ENCODE measurements around the gene STK10. TPM values are rescaled to one million over a fixed set of nuclear protein-coding genes. Genes with fewer than 3 reads are reported as not detected.

STK10 gene
- total RNA-seq, 1 experiment from 2014 or later = 22.9 TPM

DNA sequence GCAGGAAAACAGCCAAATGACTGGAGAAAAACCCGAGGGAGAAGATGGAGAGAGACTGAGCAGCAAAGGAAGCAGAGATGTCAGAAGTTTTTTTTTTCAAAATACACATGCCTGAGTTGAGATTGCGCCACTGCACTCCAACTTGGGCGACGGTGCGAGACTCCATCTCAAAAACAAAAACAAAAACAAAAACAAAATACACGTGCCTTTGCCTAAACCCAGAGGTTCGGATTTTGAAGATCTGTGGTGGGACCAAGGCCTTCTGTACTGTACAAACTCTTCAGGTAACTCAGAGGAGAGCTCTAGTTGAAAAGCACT lies 142.8 kb downstream of the STK10 start:
- TF ChIP-seq CEBPB (IDR thresholded peaks at IDR 0.05; ENCODE audit: low read depth) (no peak), YY1 (IDR thresholded peaks at IDR 0.05; ENCODE audit: extremely low read depth, insufficient replicate concordance, low read depth, low read length) (no peak), ZNF274 (IDR thresholded peaks at IDR 0.05; ENCODE audit: low read depth, low read length) (no peak), SP1 (IDR thresholded peaks at IDR 0.05; ENCODE audit: low read depth) (no peak), CBX3 (IDR thresholded peaks at IDR 0.05; ENCODE audit: low read depth) (no peak)
- TF ChIP-seq, protein P1, sequence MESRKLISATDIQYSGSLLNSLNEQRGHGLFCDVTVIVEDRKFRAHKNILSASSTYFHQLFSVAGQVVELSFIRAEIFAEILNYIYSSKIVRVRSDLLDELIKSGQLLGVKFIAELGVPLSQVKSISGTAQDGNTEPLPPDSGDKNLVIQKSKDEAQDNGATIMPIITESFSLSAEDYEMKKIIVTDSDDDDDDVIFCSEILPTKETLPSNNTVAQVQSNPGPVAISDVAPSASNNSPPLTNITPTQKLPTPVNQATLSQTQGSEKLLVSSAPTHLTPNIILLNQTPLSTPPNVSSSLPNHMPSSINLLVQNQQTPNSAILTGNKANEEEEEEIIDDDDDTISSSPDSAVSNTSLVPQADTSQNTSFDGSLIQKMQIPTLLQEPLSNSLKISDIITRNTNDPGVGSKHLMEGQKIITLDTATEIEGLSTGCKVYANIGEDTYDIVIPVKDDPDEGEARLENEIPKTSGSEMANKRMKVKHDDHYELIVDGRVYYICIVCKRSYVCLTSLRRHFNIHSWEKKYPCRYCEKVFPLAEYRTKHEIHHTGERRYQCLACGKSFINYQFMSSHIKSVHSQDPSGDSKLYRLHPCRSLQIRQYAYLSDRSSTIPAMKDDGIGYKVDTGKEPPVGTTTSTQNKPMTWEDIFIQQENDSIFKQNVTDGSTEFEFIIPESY (IDR thresholded peaks at IDR 0.05; ENCODE audit: extremely low read depth, insufficient replicate concordance, low read length) = no peak
- TF ChIP-seq, protein P2, sequence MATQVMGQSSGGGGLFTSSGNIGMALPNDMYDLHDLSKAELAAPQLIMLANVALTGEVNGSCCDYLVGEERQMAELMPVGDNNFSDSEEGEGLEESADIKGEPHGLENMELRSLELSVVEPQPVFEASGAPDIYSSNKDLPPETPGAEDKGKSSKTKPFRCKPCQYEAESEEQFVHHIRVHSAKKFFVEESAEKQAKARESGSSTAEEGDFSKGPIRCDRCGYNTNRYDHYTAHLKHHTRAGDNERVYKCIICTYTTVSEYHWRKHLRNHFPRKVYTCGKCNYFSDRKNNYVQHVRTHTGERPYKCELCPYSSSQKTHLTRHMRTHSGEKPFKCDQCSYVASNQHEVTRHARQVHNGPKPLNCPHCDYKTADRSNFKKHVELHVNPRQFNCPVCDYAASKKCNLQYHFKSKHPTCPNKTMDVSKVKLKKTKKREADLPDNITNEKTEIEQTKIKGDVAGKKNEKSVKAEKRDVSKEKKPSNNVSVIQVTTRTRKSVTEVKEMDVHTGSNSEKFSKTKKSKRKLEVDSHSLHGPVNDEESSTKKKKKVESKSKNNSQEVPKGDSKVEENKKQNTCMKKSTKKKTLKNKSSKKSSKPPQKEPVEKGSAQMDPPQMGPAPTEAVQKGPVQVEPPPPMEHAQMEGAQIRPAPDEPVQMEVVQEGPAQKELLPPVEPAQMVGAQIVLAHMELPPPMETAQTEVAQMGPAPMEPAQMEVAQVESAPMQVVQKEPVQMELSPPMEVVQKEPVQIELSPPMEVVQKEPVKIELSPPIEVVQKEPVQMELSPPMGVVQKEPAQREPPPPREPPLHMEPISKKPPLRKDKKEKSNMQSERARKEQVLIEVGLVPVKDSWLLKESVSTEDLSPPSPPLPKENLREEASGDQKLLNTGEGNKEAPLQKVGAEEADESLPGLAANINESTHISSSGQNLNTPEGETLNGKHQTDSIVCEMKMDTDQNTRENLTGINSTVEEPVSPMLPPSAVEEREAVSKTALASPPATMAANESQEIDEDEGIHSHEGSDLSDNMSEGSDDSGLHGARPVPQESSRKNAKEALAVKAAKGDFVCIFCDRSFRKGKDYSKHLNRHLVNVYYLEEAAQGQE (IDR thresholded peaks at IDR 0.05; ENCODE audit: low read depth) = no peak
- no peak overlapping the region for H3K27ac ChIP-seq (ENCODE audit: low read depth, low read length)
- no peaks in the 10 kb centered on the region for H3K79me2 ChIP-seq (ENCODE audit: insufficient read depth, low read length)
- no TSS peak for BruUV-seq (replicated peaks)
- H3K4me1 ChIP-seq (ENCODE audit: control insufficient read depth in 1 of 2, insufficient read depth in 2 of 2, low read length in 2 of 2) = no peaks in the 10 kb centered on the region
- ChIA-PET POLR2A (no interaction called here), RAD21 (ENCODE audit: low non-redundant PET in 1 of 2, low total read pairs in 2 of 2, uncharacterized antibody in 2 of 2, unreplicated experiment in 2 of 2) (no interaction called here), CTCF (interaction anchor here (0.7 to 1.0 kb wide), 3 partner anchors 14 to 143 kb away, joined by 3 to 5 read pairs (median 4); partner anchors contain the start of gene STK10)
- no peaks in the 10 kb centered on the region for H3K27me3 ChIP-seq (ENCODE audit: insufficient read depth, low read length)
- intact Hi-C loops (cut with micrococcal nuclease) = no loop called here
- no peaks in the 10 kb centered on the region for H3K9me3 ChIP-seq (ENCODE audit: control insufficient read depth in 1 of 2, insufficient read depth in 1 of 2, low read depth in 1 of 2, low read length in 2 of 2)
- no peak overlapping the region for H2AFZ ChIP-seq (ENCODE audit: low read depth, low read length, poor library complexity, severe bottlenecking)
- no peak for DNase-seq (ENCODE audit: low read depth, low spot score)
- 0 out of 4 replicates have a peak, but pooled peaks cover 0 to 2% of the 10 kb centered on the region in 2 experiments for H3K36me3 ChIP-seq (ENCODE audit: control insufficient read depth in 1 of 2, insufficient read depth in 2 of 2, low read length in 2 of 2)
- no peak overlapping the region for H3K4me3 ChIP-seq (replicated peaks in 1 of 2; ENCODE audit: low read depth in 1 of 2, low read length in 2 of 2)
- ATAC-seq = no peak
- H3K9me2 ChIP-seq (ENCODE audit: insufficient read depth) = no peaks in the 10 kb centered on the region
- no peak overlapping the region for H3K4me2 ChIP-seq (ENCODE audit: low read length)
- H4K20me1 ChIP-seq (ENCODE audit: insufficient read depth) = no peaks in the 10 kb centered on the region
- H3K9ac ChIP-seq (ENCODE audit: low read length) = no peak overlapping the region
